ENCODE data around the gene PHLDB3. TPM values are rescaled to one million over a fixed set of nuclear protein-coding genes. Genes with fewer than 3 reads are reported as not detected.

Gene PHLDB3
- total RNA-seq, 1 experiment from 2014 or later, result 33.1 TPM

GRCh38 chr19:43538922-43539321, 34.4 kb upstream of the PHLDB3 start:
- peaks cover 3% of the 10 kb centered on the region; the same call in 1 of the 2 replicates for H3K36me3 ChIP-seq (ENCODE audit: control insufficient read depth, insufficient read depth, low read length)
- H3K27me3 Mint-ChIP-seq (ENCODE audit: insufficient read depth, unreplicated experiment), result no peaks in the 10 kb centered on the region
- TF ChIP-seq CTCF (IDR thresholded peaks at IDR 0.05; ENCODE audit: insufficient read depth in 1 of 2, low read depth in 1 of 2, low read length in 1 of 2, severe bottlenecking in 1 of 2, unreplicated experiment in 1 of 2), result no peak
- intact Hi-C loops (cut with micrococcal nuclease; ENCODE audit: unreplicated experiment), result loop anchor here (10.0 kb wide), 1 partner anchor 116 kb away; no protein-coding TSS in a partner anchor
- no TSS peak for BruUV-seq (replicated peaks)
- peaks cover 12% of the 10 kb centered on the region for H3K9me3 Mint-ChIP-seq (ENCODE audit: unreplicated experiment)
- H3K9me3 ChIP-seq, result peaks cover 6% of the 10 kb centered on the region; the same call in 1 of the 2 replicates
- H3K4me3 Mint-ChIP-seq (ENCODE audit: unreplicated experiment), result no peak overlapping the region
- H3K4me1 ChIP-seq, result no peaks in the 10 kb centered on the region
- ChIA-PET POLR2A (no interaction called here), CTCF (no interaction called here)
- no peak for DNase-seq
- no peak overlapping the region for H3K27ac Mint-ChIP-seq (ENCODE audit: unreplicated experiment)
- H3K4me1 Mint-ChIP-seq (ENCODE audit: low read depth, unreplicated experiment), result peaks cover 6% of the 10 kb centered on the region
- H3K36me3 Mint-ChIP-seq (ENCODE audit: insufficient read depth, unreplicated experiment), result peaks cover 46% of the 10 kb centered on the region
- no peaks in the 10 kb centered on the region for H3K27me3 ChIP-seq (replicated peaks; ENCODE audit: control insufficient read depth, insufficient read depth, low read length)
- H3K4me3 ChIP-seq (ENCODE audit: low read depth, low read length), result no peak overlapping the region

GRCh38 chr19:43534816-43535761, 30.5 kb upstream of the PHLDB3 start:
- peaks cover 1% of the 10 kb centered on the region; the same call in 1 of the 2 replicates for H3K36me3 ChIP-seq (ENCODE audit: control insufficient read depth, insufficient read depth, low read length)
- Mint-ChIP-seq H3K27ac (ENCODE audit: unreplicated experiment) (peak overlapping the region; percentile 42), H3K4me1 (ENCODE audit: low read depth, unreplicated experiment) (peaks cover 6% of the 10 kb centered on the region), H3K4me3 (ENCODE audit: unreplicated experiment) (peak overlapping the region; percentile 14), H3K9me3 (ENCODE audit: unreplicated experiment) (peaks cover 12% of the 10 kb centered on the region), H3K27me3 (ENCODE audit: insufficient read depth, unreplicated experiment) (no peaks in the 10 kb centered on the region), H3K36me3 (ENCODE audit: insufficient read depth, unreplicated experiment) (peaks cover 50% of the 10 kb centered on the region)
- POLR2A ChIA-PET, result no interaction called here
- no TSS peak for BruUV-seq (replicated peaks)
- no peak overlapping the region for H3K4me3 ChIP-seq (ENCODE audit: low read depth, low read length)
- H3K4me1 ChIP-seq, result 0 out of 2 replicates have a peak, but pooled peaks cover 4% of the 10 kb centered on the region
- intact Hi-C loops (cut with micrococcal nuclease; ENCODE audit: unreplicated experiment), result loop anchor here (10.0 kb wide), 1 partner anchor 120 kb away; no protein-coding TSS in a partner anchor
- DNase-seq, result peak in 1 of 2 experiments; percentile 67
- TF ChIP-seq CTCF (IDR thresholded peaks at IDR 0.05; ENCODE audit: insufficient read depth in 1 of 2, low read depth in 1 of 2, low read length in 1 of 2, severe bottlenecking in 1 of 2, unreplicated experiment in 1 of 2), result peak; percentile 49 to 53
- H3K9me3 ChIP-seq, result peaks cover 6% of the 10 kb centered on the region; the same call in 1 of the 2 replicates
- CTCF ChIA-PET, result interaction anchor here (1.2 to 2.4 kb wide), 4 partner anchors 20 to 133 kb away, joined by 5 to 14 read pairs (median 10); no protein-coding TSS in a partner anchor
- H3K27me3 ChIP-seq (replicated peaks; ENCODE audit: control insufficient read depth, insufficient read depth, low read length), result no peaks in the 10 kb centered on the region

GRCh38 chr19:43534305-43534815, 29.8 kb upstream of the PHLDB3 start:
- intact Hi-C loops (cut with micrococcal nuclease; ENCODE audit: unreplicated experiment), result loop anchor here (10.0 kb wide), 1 partner anchor 120 kb away; no protein-coding TSS in a partner anchor
- Mint-ChIP-seq H3K27ac (ENCODE audit: unreplicated experiment) (no peak overlapping the region), H3K4me1 (ENCODE audit: low read depth, unreplicated experiment) (peaks cover 6% of the 10 kb centered on the region), H3K4me3 (ENCODE audit: unreplicated experiment) (peak overlapping the region; percentile 96), H3K9me3 (ENCODE audit: unreplicated experiment) (peaks cover 8% of the 10 kb centered on the region), H3K27me3 (ENCODE audit: insufficient read depth, unreplicated experiment) (no peaks in the 10 kb centered on the region), H3K36me3 (ENCODE audit: insufficient read depth, unreplicated experiment) (peaks cover 43% of the 10 kb centered on the region)
- no TSS peak for BruUV-seq (replicated peaks)
- H3K9me3 ChIP-seq, result peaks cover 6% of the 10 kb centered on the region; the same call in 1 of the 2 replicates
- no peak for TF ChIP-seq CTCF (IDR thresholded peaks at IDR 0.05; ENCODE audit: insufficient read depth in 1 of 2, low read depth in 1 of 2, low read length in 1 of 2, severe bottlenecking in 1 of 2, unreplicated experiment in 1 of 2)
- H3K4me1 ChIP-seq, result 0 out of 2 replicates have a peak, but pooled peaks cover 4% of the 10 kb centered on the region
- DNase-seq, result no peak
- peaks cover 1% of the 10 kb centered on the region; the same call in 1 of the 2 replicates for H3K36me3 ChIP-seq (ENCODE audit: control insufficient read depth, insufficient read depth, low read length)
- POLR2A ChIA-PET, result interaction anchor here (1.7 to 2.1 kb wide), 3 partner anchors 30 to 134 kb away, joined by 8 to 10 read pairs (median 8); partner anchors contain the start of genes IRGQ, PHLDB3 and ZNF576
- peak overlapping the region; percentile 5; the same call in 1 of the 2 replicates for H3K4me3 ChIP-seq (ENCODE audit: low read depth, low read length)
- no peaks in the 10 kb centered on the region for H3K27me3 ChIP-seq (replicated peaks; ENCODE audit: control insufficient read depth, insufficient read depth, low read length)
- CTCF ChIA-PET, result interaction anchor here (1.7 to 2.4 kb wide), 4 partner anchors 15 to 60 kb away, joined by 9 to 14 read pairs (median 12); partner anchors contain the start of gene PHLDB3

Measured in Caco-2 (cell line).